K562 (cell line): ENCODE measurements around the gene OST4. TPM values are rescaled to one million over a fixed set of nuclear protein-coding genes. Genes with fewer than 3 reads are reported as not detected.

Experiments
- ARID3A ChIP-seq: IDR thresholded peaks from 2 replicates; pipeline ENCODE4 v1.6.1; 2012; ENCODE audit warnings: low read depth, low read length, improper control_type of control experiment, borderline replicate concordance
- ARID3B ChIP-seq: fragments of 250-450 bp; sonication (Bioruptor Pico); IDR thresholded peaks from 2 replicates; pipeline ENCODE4 v1.4.0; 2020; ENCODE audit warnings: borderline replicate concordance
- ARNT ChIP-seq, 2 experiments: fragments of 450-650 bp; IDR thresholded peaks; 2 replicates each; pipeline ENCODE4 v1.6.1; 2016; ENCODE audit warnings: mild to moderate bottlenecking in 1 of 2
- BRD4 ChIP-seq: fragments of 200-600 bp; sonication (generic); IDR thresholded peaks from 2 replicates; pipeline ENCODE4 v1.6.1; 2017; ENCODE audit warnings: inconsistent platforms
- CXXC5 ChIP-seq: fragments of 250-450 bp; sonication (Bioruptor Pico); IDR thresholded peaks from 2 replicates; pipeline ENCODE4 v1.8.0; 2022; ENCODE audit warnings: inconsistent platforms, mild to moderate bottlenecking, moderate library complexity
- ELF2 ChIP-seq: fragments of 250-450 bp; sonication (Bioruptor Pico); IDR thresholded peaks from 2 replicates; pipeline ENCODE4 v1.5.0; 2021; ENCODE audit warnings: mild to moderate bottlenecking
- EP300 ChIP-seq: IDR thresholded peaks from 2 replicates; pipeline ENCODE4 v1.6.1; 2012; ENCODE audit warnings: low read length, improper control_type of control experiment
- MAFK ChIP-seq: IDR thresholded peaks from 2 replicates; pipeline ENCODE4 v1.6.1; 2011; ENCODE audit warnings: low read length, improper control_type of control experiment
- MCM2 ChIP-seq: fragments of 450-650 bp; IDR thresholded peaks from 2 replicates; pipeline ENCODE4 v1.6.1; 2017; ENCODE audit warnings: low read depth, mild to moderate bottlenecking
- MYBL2 ChIP-seq, 2 experiments: fragments of 450-650 bp in 1 of 2; sonication (generic) in 1 of 2; formaldehyde crosslinking in 1 of 2; IDR thresholded peaks; 2 replicates each; pipeline versions ENCODE4 v1.6.1 to v1.8.1; 2017 to 2022; ENCODE audit warnings: borderline replicate concordance in 1 of 2, inconsistent platforms in 1 of 2, low read depth in 1 of 2, mild to moderate bottlenecking in 1 of 2, missing genetic modification reagents in 1 of 2, moderate library complexity in 1 of 2
- NR3C1 ChIP-seq: sonication (generic); formaldehyde crosslinking; IDR thresholded peaks from 2 replicates; pipeline ENCODE4 v1.8.1; 2022; ENCODE audit warnings: missing genetic modification reagents
- PRMT5 ChIP-seq: sonication (generic); formaldehyde crosslinking; IDR thresholded peaks from 2 replicates; pipeline ENCODE4 v1.5.0; 2020; ENCODE audit warnings: missing genetic modification reagents
- TCF3 ChIP-seq: sonication (generic); formaldehyde crosslinking; IDR thresholded peaks from 2 replicates; pipeline ENCODE4 v1.4.0; 2020; ENCODE audit warnings: mild to moderate bottlenecking, missing genetic modification reagents
- TCFL5 ChIP-seq: fragments of 250-450 bp; sonication (Bioruptor Pico); conservative IDR thresholded peaks from 2 replicates; pipeline ENCODE4 v1.6.1; 2021; ENCODE audit warnings: mild to moderate bottlenecking, moderate library complexity, matching md5 sums
- ZNF133 ChIP-seq: fragments of 250-450 bp; sonication (Bioruptor Pico); IDR thresholded peaks from 2 replicates; pipeline ENCODE4 v1.4.0; 2020; ENCODE audit warnings: mild to moderate bottlenecking
- ZNF174 ChIP-seq: fragments of 250-450 bp; sonication (Bioruptor Pico); IDR thresholded peaks from 2 replicates; pipeline ENCODE4 v1.4.0; 2020; ENCODE audit warnings: mild to moderate bottlenecking
- polyA plus RNA-seq, 8 experiments: library from polyadenylated mRNA; depleted of rRNA in 4 of 8; stranded (reverse) in 5 of 8; unstranded in 3 of 8; fragments of >200 nt; fragmentation: Nextera tagmentation in 2 of 8; fragmentation: Illumina TruSeq in 1 of 8; extraction: Ambion mirVana in 2 of 8; extraction: Trizol in 1 of 8; gene quantifications; 2 replicates each; pipeline versions ENCODE4 v1.2.1 to v1.2.3, GENCODE V29; 2011 to 2014; ENCODE audit warnings: inconsistent platforms in 1 of 8, missing spikeins in 1 of 8
- total RNA-seq, 7 experiments: library from RNA; depleted of rRNA in 6 of 7; stranded (reverse); fragments of >200 nt in 6 of 7; fragmentation: Illumina TruSeq in 2 of 7; extraction: Trizol in 2 of 7; gene quantifications; 2 replicates each; pipeline versions ENCODE4 v1.2.1 to v1.2.3, GENCODE V29; 2011 to 2021; ENCODE audit warnings: low replicate concordance in 1 of 7
- TF ChIP-seq, protein P1 (sequence below), 2 experiments: fragments of 450-650 bp; formaldehyde crosslinking in 1 of 2; IDR thresholded peaks; 2 replicates each; pipeline versions ENCODE4 v1.4.0 to v1.6.1; 2014 to 2020; ENCODE audit warnings: mild to moderate bottlenecking in 2 of 2, borderline replicate concordance in 1 of 2, low read depth in 1 of 2

Gene OST4
- total and polyA plus RNA-seq, 9 of the 15 experiments (the other 6 are each of a cell fraction or from before 2014, with no cell fraction given): 186 to 1,155 (median 355) TPM

DNA sequence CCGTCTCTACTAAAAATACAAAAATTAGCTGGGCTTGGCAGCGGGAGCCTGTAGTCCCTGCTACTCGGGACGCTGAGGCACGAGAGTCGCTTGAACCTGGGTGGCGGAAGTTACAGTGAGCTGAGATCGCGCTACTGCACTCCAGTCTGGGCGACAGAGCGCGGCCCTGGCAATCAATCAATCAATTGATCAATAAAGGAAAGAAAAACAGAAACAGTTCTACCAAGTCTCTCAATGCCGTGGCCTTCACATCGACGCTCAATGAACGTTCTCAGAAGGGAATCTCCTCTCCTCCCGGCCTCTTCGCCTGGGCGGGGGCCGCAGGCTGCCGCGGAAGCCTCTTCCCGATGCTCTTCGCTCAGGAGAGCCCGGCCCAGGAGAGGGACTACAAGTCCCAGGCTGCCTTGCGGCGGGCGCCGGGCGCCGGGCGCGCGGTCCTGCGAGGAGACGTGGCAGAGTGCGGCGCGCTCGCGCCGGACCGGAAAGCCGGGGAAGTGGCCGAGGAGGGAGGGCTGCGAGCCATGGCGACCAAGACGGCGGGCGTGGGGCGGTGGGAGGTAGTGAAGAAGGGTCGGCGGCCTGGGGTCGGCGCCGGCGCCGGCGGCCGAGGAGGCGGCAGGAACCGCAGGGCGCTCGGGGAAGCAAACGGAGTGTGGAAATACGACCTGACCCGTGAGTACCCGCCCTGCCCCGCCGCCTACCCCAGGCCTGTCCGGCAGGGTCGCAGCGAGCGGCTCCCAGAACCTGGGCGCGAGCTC lies 38.8 kb downstream of the OST4 start, which contains the start of gene TMEM214 (continued):
- no peak for TF ChIP-seq NR3C1
- TF ChIP-seq MCM2: no peak
- TF ChIP-seq, protein P1, sequence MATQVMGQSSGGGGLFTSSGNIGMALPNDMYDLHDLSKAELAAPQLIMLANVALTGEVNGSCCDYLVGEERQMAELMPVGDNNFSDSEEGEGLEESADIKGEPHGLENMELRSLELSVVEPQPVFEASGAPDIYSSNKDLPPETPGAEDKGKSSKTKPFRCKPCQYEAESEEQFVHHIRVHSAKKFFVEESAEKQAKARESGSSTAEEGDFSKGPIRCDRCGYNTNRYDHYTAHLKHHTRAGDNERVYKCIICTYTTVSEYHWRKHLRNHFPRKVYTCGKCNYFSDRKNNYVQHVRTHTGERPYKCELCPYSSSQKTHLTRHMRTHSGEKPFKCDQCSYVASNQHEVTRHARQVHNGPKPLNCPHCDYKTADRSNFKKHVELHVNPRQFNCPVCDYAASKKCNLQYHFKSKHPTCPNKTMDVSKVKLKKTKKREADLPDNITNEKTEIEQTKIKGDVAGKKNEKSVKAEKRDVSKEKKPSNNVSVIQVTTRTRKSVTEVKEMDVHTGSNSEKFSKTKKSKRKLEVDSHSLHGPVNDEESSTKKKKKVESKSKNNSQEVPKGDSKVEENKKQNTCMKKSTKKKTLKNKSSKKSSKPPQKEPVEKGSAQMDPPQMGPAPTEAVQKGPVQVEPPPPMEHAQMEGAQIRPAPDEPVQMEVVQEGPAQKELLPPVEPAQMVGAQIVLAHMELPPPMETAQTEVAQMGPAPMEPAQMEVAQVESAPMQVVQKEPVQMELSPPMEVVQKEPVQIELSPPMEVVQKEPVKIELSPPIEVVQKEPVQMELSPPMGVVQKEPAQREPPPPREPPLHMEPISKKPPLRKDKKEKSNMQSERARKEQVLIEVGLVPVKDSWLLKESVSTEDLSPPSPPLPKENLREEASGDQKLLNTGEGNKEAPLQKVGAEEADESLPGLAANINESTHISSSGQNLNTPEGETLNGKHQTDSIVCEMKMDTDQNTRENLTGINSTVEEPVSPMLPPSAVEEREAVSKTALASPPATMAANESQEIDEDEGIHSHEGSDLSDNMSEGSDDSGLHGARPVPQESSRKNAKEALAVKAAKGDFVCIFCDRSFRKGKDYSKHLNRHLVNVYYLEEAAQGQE (IDR thresholded peaks at IDR 0.05; ENCODE audit: borderline replicate concordance): no peak
- TF ChIP-seq, protein P1 (CRISPR knock-in tag; IDR thresholded peaks at IDR 0.05; ENCODE audit: low read depth): no peak
- no peak for TF ChIP-seq ARNT (IDR thresholded peaks at IDR 0.05)
- no peak for TF ChIP-seq BRD4
- TF ChIP-seq ZNF174 (CRISPR knock-in tag): no peak
- TF ChIP-seq EP300: 0 out of 2 replicates have a peak, but pooled peaks have one; percentile 2
- peak; percentile 66 for TF ChIP-seq ELF2
- TF ChIP-seq TCFL5 (CRISPR knock-in tag): no peak
- no peak for TF ChIP-seq TCF3
- no peak for TF ChIP-seq PRMT5 (CRISPR knock-in tag)
- no peak for TF ChIP-seq ZNF133 (CRISPR knock-in tag)
- peak; percentile 96 for TF ChIP-seq CXXC5 (CRISPR knock-in tag)
- no peak for TF ChIP-seq MAFK
- no peak for TF ChIP-seq ARID3A
- TF ChIP-seq ARID3B: no peak
- TF ChIP-seq MYBL2 (IDR thresholded peaks at IDR 0.05; ENCODE audit: low read depth): no peak
- TF ChIP-seq MYBL2 (CRISPR knock-in tag; IDR thresholded peaks at IDR 0.05; ENCODE audit: borderline replicate concordance): no peak
